A549 treated with Hydrocortisone at 1 μM for 4 hours (cell line): ENCODE data around the gene HHIPL1. TPM values are rescaled to one million over a fixed set of nuclear protein-coding genes. Genes with fewer than 3 reads are reported as not detected.

ENCODE experiments used
- total RNA-seq: library from RNA; stranded (reverse); fragments of 200-300 nt; extraction: Qiagen RNA extraction; gene quantifications from 5 replicates; pipeline ENCODE4 v1.2.3, GENCODE V29; 2022

The HHIPL1 gene
- total RNA-seq, result 0.16 to 0.24 TPM (median 0.20 TPM) in 5 replicates

DNA sequence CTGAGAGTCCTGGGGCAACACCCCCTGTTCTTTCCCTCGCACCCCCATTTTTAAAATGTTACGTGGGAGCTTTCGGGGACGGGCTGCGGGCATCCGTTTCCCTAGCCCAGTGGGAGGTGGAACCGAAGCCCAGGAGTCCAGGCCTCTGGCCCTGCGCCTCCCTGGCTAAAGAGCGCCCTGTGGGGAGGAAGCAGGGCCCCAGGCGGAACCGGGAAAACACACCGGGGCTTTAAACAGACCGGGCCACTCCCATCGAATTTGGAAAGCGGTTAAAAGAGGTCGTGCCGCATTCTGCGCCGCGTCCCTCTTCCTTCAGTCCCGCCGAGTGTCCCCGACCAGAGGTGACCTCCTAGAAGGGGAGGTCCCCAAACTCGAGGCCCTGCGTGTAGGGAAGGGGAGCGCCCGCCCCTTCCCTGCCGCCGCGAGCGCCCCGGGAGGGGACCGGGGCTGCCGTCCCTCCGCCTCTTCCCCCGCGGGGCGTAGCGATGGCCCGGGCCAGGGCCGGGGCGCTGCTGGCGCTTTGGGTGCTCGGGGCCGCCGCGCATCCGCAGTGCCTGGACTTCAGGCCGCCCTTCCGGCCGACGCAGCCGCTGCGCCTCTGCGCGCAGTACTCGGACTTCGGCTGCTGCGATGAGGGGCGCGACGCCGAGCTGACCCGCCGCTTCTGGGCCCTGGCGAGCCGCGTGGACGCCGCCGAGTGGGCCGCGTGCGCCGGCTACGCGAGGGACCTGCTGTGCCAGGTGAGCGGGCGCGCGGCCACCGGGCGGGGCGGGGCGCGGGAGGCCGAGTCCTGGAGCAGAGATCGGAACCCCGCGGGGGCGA, at the start of gene HHIPL1:
HHIPL1 (plus strand) TSS at position 407 of the 822 bp plus-strand sequence; CDS start at position 486, 79 bp downstream.

DNA sequence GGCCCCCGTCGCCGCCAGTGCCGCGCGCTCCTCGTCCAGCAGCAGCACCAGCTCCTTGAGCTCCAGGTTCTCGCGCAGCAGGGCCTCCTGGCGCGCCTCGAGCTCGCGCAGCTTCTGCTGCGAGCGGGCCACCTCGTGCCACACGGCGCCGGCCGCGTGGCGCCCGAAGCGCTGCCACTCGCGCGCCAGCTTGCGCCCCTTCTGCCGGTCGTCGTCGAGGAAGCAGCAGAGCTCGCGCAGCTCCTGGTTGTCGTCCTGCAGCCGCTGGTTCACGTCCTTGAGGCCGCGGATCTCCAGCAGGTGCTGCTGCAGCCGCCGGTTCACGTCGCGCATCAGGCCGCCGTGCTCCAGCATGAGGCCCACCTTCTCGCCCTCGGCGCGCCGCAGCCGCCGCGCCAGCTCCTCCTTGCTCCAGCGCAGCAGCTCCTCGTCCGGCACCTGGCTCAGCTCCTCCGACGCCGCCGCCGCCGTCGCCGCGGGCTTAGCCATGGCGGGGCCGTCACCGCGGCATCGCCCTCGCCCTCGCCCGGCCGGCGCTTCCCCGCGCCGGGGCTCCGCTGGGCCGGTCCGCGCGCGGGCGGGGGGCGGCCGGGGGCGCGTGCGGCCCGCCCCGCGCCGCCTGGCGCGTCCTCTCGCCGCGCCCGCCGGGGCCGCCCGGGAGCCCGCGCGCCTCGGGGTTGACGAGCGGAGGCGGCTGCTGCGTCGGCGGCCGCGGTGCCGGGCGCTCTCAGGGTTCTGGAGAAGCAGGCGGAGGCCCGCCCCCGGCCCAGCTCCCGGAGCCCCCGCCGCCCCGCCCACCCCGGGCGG, 41.3 kb upstream of the HHIPL1 start, which contains the start of gene CCDC85C:
CCDC85C (minus strand) TSS at position 737 of the 807 bp plus-strand sequence; CDS start at position 489, 248 bp downstream.

DNA sequence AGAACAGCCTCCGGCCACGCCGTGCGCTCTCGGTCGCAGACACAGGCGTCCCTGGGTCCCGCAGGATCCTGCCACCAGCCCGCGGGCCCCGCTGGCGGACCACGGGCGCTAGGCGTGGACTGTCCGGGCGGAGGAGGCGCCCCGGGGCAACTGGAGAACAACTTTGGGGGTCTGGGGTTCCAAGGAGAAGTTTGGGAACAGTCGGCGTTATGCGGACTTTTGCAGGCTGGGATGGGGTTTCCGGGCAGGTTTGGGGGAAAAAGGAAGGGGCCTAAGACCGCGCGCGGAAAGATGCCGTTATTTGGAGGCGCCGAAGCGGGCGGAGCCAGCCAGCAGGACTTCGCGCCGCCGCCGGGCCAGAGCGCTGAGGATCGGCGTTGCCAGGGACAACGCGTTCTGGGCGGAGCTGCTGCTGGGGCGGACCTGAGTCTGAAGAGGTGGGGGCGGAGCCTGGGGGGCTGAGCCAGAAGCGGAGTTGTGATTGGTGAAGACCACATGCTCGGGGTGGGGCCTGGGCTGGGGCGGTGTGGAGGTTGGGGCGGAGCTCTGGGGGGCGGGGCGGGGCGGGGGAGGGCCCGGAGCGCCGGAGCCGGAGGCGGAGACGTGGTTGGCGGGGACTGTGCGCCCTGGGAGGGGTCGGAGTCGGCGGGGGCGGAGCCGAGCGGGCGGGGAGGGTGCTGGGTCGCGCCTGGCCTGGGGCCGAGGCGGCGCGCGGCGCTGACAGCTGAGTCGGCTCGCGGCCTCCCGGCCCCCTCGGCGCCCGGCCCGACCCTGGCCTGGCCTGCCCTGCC, 38.9 kb downstream of the HHIPL1 start, which contains the start of gene CYP46A1:
CYP46A1 (plus strand) TSS at position 680 of the 791 bp plus-strand sequence. CDS start 120 bp downstream, outside the sequence.

Other genes starting within 250 kb of the HHIPL1 start
- 42.2 to 56.6 TPM (median 47.5 TPM) in 5 replicates for gene SETD3, start 164.3 kb upstream of the HHIPL1 start, total RNA-seq
- 45.0 to 64.4 TPM (median 48.7 TPM) in 5 replicates for gene CCNK, start 163.7 kb upstream of the HHIPL1 start, total RNA-seq
- 32.8 to 38.6 TPM (median 36.6 TPM) in 5 replicates for gene CCDC85C, start 40.9 kb upstream of the HHIPL1 start, total RNA-seq
- 0.06 to 0.17 TPM (median 0.09 TPM) in 5 replicates for gene CYP46A1, start 39.2 kb downstream of the HHIPL1 start, total RNA-seq
- gene EML1, start 148.3 kb downstream of the HHIPL1 start, total RNA-seq, result 28.1 to 41.4 TPM (median 33.6 TPM) in 5 replicates